Measurements from ENCODE around the gene ATOH7.
"Not testable (repeated sequence)": the region's sequence is repeated elsewhere in the genome, so short reads cannot be mapped to it uniquely, and the experiment has no call there.

ATOH7 gene

DNA sequence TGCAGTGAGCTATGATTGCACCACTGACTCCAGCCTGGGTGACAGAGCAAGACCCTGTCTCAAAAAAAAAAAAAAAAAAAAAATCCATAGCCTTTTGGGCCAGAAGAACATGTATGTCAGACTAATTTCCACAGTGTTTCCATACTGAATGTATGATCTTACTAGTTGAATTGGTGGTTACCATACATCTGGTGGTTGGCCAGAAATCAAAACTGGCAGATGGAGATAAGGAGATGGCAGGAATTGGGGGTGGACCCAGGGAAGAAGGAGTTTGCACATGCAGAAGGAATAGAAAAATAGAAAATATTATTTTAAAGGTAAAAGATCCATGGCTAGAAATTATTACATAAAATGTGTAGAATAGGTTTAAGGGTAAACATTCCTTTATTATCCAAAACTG is 3.7 kb upstream of the ATOH7 start:
- no peak for DNase-seq

DNA sequence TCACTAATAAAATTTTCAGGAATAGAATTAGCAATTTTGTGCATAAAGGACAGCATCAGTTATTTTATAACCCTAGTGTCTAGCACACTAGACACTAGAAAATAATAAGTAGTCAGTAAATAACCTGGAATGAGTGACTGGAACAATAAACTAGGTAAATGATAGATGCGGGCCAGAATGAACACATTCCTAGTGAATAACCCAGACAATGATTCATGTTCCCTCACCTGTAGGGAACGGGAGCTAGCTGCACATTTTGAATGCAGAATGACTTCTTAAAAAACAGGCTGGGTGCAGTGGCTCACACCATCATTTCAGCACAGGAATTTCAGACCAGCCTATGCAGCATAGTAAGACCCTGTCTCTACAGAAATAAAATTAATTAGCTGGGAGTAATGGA is 3.2 kb upstream of the ATOH7 start:
- DNase-seq: no peak

DNA sequence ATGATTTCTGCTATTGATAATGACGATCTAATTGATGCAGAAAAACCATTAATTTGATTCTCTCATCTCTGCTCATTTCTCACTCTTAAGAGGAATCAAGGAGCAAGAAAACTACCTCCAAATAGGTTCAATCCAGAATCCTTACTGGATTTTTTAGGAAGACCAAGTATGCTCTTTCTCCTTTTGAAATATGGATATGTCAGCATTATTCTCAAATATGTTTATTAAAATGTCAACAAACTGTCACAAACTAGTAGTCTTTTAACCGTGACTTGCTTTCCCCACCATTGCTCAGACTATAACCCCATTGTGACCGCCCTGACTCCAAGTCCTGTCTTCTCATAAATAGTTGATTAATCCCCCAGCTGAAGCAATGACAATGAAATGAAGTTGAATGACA is 1.1 kb upstream of the ATOH7 start:
- no peak for DNase-seq

DNA sequence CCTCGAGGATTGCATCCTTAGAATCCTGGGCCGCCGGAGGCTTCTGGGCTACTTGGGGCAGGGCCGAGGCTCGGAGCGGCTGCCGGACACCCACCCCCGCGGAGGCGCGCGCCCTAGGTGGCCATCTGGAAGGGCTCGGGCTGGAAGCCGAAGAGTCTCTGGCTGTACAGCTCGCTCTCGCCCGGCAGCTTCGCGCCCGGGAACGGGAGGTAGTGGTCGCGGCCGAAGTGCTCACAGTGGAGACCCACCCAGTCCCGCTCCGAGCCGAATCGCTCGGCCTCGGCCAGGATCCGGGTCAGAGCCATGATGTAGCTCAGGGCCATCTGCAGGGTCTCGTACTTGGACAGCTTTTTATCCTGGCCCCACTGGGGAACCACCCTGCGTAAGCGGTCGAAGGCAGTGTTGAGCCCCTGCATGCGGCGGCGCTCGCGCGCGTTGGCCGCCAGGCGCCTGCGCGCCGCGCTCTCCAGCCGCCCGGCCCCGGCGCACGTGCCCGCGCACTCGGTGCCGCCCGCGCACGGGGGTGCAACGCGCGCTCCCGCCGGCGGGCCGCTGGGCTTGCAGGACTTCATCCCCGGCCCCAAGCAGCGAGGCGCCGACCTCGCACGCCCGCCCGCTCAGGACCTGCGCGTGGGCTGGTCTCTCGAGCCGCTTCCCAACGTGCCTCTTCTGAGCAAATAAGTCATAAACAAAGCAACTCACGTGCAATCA is 652 bp downstream of the ATOH7 start:
- no peak for DNase-seq

DNA sequence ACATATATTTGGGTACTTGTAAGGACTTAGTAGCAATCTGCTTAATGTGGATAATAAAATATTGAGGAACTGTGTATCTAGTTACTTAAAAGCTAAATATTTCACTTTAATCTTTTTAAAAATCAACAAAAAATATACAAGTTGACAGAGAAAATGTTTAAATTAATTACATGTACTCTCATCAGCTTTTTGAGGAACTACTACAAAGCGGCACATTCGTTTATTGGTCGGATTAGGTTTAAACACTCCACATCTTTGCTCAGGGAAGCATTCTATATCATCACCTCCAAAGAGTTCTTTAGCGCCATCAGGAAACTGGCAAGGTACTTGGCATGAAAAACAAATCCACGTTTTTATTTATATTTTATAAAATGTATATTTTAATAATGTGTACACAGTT is 1.6 kb downstream of the ATOH7 start:
- no peak for DNase-seq

DNA sequence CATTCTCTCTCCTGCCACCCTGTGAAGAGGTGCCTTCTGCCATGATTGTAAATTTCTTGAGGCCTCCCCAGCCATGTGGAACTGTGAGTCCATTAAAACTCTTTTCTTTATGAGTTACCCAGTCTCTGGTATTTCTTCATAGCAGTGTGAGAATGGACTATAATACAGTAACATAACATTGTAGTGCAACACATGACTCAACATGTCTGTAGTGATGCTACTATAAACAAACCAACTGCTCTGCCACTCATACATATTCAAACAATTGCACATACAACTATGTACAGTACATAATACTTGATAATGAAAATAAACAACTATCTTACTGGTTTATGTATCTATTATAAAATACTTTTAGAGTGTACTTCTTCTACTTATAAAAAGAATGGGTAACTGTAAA is 7.1 kb downstream of the ATOH7 start:
- no peak for DNase-seq

DNA sequence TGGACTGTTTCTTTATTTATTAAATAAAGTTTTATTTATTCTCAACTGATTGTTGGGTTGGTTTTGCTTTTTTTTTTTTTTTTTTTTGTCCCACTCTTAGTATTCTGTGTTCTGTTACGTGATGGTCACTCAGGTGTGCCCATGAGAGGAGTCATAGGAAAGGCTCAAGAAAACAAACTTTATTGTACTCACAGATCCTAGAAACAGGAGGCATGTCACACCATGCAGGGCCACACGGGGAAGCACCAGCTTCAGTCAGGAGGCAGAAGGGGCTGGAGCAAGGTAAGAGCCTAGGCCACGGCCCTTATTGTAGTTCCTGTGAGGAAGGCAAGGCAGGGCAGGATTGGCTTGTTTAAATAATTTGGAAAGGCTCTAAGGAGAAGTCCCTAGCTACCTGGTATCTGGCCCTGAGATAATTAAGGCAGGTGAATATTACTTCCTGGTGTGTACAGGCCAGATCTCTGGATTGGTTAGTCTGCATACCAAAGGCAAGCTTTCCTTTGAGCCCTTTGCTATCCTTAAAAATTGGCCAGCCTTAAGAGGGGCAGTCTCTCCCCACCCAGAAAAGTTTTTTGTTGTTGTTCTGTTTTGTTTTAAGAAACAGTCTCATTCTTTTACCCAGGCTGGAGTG is 8.3 kb downstream of the ATOH7 start:
- no peak for DNase-seq

DNA sequence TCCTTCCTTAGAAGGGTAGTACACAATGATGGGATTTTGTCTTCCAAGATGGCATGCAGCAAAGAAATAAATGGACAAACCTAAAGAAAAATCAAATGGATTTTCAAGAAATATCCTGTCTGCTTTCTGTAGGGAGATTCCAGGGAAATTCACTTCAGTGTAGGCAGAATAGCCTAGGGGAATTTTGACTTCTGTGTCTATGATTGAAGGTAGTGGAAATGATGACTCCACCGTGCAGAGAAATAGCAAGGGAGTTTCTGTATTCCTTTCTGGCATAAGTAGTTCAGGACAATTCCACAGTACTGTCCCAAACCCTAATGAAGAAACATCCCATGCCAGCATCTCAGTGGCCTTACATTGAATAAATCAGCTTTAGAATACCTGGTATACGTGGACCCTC is 9.5 kb downstream of the ATOH7 start:
- DNase-seq: no peak

DNA sequence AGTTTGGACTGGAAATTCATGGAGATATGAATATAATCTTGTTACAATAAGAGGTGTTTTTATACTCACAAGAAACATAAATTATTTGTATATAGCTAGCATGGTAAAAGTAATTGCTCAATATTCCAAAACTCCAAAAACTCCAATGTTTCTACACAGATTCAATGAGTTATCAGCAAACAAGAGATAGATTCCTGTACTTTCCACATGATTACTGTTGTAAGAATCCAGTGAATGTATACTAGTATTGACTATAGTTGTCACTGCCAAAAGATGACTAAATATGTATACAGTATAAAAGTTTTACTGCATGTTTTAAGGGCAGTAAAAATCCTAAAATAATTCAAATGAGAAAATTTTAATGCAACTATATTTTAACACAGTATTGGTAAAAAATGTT is 10.7 kb downstream of the ATOH7 start:
- DNase-seq: no peak

DNA sequence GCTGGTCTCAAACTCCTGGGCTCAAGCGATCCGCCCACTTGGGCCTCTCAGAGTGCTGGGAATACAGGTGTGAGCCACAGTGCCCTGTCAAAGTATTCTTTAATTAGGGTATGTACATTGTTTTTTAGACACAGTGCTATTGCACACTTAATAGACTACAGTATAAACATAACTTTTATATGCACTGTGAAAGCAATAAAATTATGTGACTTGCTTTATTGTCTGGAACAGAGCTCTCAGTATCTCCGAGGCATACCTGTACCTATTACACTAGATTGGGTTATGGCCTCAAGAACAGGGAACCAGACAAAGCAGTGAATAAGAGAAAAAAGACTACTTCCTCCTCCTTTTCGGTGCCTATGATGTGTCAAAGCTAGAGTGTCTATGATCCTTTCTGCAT is 13.1 kb downstream of the ATOH7 start:
- DNase-seq: no peak

DNA sequence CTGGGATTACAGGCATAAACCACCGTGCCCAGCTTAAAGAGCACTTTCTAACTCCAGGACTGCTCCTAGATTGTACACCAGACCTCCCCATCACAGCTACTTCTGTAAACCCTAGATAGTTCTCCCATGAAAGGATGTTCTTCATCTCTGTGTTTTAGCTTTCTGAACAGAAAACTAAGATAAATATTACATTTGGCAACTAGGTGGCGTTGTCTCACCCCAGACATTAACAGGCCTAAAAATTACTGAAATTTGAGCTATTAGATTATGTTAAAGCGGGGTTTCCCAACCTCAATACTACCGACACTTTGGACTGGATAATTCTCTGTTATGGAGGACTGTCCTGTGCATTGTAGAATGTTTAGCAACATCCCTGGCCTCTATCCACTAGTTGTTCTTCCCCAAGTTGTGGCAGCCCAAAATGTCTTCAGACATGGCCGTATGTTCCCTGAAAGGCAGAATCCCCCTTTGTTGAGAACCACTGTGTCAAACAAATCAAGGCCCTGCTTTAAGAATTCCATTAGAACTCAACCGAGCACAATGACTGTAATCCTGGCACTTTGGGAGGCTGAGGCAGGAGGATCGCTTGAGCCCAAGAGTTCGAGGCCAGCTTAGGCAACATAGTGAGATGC is 19.1 kb downstream of the ATOH7 start:
- DNase-seq: no peak

DNA sequence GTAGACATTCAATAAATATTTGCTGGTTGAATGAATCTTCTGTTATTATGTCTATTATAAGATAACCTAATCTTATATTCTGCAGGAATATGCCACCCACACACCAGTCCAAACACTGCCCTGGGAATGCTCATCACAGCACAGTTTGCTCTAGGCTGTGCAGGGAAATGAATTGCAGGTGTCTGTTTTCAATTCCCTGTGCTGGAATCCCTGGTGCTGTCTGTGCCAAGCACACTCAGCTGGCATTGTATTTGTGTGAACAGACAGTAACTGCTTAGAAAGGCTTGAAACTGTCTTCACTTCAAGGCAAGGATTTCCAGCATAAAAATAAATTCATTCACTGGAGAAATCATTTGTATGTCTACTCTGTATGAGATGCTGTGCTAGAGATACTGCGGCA is 20.2 kb downstream of the ATOH7 start:
- no peak for DNase-seq

DNA sequence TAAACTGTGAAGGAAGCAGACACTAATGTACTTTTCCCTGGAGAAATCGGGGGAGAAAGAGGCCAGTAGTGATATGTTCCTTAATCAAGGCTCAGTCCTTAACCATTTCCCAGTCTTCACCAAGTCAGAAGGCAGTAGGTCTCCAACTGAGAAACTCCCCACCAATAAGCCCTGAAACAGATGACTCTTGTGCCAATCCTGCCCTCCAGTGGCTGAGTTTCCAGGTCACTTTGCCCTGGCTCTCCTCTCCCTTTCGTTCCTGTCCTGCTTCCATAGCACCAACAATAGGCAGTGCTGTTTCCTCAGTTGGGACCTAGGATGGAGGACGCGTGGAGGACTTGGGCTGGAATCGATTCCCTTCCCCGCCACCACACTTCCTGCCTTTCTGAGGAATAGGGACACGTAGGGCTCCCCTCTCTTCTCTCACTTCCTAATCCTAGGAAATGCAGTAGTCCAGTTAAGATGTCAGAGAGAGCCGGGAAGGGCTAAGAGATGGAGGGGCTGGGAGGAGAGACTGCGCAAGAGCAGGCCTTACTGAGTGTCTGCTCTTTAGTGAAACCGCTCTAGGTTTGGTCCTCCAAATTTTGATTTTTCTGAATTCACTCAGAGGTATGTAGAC is 23.4 kb downstream of the ATOH7 start:
- DNase-seq: peak; percentile 12

DNA sequence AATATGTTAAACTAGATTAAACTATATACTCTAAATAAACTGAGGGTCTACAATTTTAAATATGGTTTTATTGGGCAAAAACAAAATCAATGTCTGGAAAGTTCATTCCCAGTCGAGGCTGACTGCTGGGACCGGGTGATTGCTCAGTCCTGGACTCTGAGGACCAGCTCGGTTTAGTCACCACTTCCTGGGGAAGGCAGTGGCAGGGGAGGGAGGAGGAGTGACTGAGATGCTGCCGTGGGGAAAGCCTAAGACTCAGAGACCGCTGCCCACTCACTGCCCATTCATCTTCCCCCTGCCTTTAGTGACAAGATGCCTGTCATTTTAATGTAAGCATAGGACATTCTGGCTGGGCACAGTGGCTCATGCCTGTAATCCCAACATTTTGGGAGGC is 29.0 kb downstream of the ATOH7 start:
- no peak for DNase-seq

DNA sequence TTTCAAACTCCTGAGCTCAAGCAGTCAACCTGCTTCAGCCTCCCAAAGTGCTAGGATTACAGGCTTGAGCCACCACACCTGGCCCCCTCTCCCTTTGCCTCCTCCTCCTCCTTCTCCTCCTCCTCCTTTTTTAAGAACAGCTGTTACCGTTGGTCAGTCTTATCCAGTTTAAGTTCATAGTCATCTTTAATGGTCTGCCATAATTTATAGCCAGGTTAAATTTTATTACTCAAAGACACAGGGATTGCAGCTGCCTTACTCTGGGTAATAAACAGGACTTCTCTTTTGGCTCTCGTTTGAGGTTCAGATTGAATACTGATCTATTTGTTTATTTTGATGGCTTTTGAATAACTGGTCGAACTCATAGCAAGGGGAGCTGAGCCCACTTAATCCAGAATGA is 35.2 kb downstream of the ATOH7 start:
- DNase-seq: no peak

DNA sequence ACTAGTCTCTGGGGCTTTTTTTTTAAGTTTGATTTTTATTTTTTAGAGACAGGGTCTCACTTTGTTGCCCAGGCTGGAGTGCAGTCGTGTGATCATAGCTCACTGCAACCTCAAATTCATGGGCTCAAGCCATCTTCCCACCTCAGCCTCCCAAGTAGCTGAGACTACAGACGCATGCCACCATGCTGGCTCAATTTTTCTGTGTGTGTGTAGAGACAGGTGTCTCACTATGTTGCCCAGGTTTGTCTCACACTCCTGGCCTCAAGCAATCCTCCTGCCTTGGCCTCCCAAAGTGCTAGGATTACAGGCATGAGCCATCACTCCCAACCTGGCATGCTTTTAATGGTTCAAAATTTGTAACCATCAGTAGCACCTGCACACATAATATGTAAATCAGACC is 36.1 kb downstream of the ATOH7 start:
- not testable (repeated sequence) for DNase-seq

DNA sequence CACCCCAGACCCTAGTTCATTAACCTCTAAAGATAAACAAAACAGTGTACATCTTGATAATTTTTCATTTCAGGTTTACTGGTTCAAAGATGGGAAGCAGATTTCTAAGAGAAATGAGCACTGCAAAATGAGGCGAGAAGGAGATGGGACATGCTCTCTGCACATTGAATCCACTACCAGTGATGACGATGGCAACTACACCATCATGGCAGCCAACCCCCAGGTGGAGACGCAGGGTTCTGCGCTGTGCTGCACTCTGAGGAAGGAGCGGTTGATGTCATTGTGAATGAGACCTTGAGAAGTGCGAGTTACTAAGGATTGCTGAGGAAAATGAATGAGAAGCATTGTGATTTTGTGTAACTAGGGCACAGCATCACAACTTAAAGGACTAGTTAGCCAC is 37.6 kb downstream of the ATOH7 start:
- no peak for DNase-seq

DNA sequence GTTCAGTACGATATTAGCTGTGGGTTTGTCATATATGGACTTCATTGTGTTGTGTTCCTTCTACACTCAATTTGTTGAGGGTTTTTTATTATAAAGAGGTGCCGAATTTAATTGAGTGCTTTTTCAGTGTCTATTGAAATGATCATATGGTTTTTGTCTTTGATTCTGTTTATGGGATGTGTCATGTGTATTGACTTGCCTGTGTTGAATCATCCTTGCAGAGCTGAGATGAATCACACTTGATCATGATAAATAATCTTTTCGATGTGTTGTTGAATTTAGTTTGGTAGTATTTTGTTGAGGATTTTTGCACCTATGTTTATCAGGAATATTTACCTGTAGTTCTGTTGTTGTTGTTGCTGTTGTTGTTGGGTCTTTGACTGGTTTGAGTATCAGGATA is 39.8 kb downstream of the ATOH7 start:
- no peak for DNase-seq

DNA sequence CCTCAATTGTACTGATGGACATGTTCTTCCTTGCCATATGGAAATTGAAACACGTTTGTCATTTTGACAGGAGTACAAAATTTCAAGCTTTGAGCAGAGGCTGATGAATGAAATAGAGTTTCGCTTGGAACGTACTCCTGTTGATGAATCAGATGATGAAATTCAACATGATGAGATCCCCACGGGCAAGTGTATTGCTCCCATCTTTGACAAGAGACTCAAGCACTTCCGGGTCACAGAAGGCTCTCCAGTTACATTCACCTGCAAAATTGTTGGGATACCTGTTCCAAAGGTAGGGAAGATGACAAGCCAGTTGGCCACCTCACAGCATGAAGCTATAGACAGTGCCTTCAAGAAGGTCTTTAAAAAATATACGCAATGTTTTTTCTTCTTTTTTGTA is 43.1 kb downstream of the ATOH7 start:
- no peak for DNase-seq

DNA sequence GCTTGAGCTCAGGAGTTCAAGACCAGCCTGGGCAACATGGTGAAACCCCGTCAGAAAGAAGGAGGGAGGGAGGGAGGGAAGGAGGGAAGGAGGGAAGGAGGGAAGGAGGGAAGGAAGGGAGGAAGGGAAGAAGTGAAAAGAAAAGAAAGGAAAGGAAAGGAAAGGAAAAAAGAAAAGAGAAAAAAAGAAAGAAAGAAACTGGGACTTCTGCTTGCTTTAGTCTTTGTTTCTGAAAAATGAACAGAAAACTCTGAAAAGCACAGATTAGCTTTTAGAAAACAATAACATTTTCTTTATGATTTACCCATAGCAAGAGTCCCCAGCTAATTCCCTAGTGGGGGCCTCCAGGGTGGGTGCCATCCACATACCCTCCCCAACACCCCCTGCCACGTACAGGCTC is 46.8 kb downstream of the ATOH7 start:
- no peak for DNase-seq

DNA sequence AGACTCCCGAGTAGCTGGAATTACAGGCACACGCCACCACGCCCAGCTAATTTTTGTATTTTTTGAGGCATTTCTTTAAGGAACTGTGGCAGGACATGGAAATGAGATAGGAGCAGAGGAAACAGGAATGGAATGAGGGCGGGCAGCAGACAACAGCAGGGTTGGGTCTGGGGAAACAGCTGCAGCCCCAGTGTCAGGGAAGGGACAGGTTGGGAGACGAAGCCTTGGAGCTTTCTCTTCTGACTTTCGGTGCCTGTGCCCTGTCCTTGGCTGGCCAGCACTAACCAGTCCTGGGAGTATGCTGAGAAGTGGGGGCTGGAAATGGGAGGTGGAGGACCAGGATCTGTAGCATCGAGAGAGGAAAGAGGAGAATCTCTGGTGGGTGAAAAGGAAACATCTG is 47.4 kb downstream of the ATOH7 start:
- DNase-seq: no peak

All from GOT3 (cell line).